HG02870 (cell line): ENCODE data around the gene VWA3A.
"Not testable (repeated sequence)": the region's sequence is repeated elsewhere in the genome, so short reads cannot be mapped to it uniquely, and the experiment has no call there.

Experiments used
- ATAC-seq: cut with Tn5 transposase; IDR thresholded peaks from one replicate; pipeline ENCODE4 v1.9.1; 2021; ENCODE audit warnings: mild to moderate bottlenecking, moderate library complexity; ENCODE audit not compliant: unreplicated experiment

Gene VWA3A

DNA sequence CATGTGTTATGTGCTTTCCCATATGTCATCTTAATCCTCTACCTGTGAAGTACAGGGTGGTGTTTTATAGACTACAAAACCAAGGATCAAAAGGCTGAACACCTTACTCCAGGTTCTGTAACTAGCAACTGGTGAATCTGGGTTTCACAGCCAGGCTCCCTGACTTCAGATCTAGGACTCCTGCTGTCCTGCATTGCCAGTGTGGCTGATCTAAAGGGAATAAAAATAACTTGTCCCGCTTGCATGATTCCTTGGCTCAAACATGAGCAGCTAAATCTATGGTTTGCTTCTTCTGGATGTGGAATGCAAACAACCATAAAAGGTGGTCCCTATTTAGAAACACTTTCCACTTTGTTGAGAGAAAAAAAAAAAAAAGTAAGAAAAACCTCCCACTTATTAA lies 3.7 kb upstream of the VWA3A start:
- no peak for ATAC-seq

DNA sequence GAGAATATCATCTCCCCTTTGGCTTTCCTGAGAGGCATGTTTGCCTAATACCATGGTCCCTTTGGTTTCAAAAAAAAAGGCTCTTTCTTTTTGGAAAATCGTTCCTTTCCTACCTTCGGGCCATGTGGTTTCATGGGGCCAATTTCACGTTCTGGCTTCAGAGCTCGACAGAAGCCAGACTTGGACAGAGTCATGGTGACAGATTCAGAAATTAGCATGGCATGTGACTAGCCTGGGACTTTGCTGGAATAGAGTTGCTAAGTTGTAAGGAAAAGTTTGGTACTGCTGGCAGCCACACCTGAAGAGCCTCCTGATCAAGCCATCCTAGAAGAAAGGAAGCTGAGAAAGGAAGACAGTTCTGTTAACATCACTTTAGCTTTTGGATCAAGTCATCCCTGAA lies 2.4 kb upstream of the VWA3A start:
- ATAC-seq = no peak

DNA sequence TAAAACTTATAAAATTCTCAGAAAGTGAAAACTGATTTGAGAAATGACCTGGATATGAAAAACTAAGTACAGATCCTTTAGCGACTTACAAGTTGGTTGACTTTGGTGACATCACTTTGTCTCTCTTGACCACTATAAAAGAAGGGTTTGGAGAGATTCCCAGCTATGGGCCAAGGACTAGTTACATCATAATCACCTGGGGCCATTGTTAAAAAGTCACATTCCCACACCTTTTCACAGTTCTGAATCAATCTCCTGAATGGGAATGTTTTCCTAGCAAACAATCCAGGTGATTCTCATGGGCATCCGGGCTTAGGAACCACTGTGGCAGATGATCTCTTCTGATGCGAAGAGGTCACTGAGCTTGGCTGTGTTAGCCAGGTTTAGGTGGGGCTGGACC lies 620 bp upstream of the VWA3A start:
- no peak for ATAC-seq

DNA sequence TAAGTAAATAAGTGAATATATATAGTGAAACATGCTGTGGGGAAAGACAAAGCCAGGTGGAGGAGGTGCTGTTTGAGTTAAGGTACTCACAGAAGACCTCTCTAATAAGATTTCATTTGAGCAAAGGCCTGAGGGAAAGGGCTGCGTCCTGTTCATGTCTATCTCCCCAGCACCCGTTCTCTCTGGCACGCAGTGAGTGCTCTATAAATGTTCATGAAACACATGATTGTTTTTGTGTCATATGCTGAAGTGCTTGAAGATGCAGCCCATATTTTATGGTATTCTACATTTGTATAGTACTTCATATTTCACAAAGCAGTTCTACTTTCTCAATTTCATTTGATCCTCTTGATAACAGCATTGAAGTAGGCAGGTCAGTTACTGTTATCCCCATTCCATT lies 990 bp downstream of the VWA3A start:
- no peak for ATAC-seq

DNA sequence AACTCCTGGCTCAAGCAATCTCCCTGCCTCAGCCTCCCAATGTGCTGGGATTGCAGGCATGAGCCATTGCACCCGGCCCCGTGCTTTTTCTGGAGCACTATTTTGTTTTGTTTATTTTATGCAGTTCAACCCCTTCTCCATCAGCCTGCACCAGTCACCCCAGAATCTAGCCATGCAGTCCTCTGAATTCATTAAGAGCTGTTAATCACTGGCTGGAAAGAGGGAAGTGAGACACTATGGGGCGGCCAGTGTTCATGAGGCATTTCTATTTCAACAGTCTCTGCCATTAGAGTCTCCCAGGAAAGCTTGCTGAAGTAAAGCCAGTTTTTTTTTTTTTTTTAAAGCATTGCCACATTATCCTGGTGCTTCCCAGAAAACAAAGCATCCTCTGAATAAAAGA lies 1.7 kb downstream of the VWA3A start:
- no peak for ATAC-seq

DNA sequence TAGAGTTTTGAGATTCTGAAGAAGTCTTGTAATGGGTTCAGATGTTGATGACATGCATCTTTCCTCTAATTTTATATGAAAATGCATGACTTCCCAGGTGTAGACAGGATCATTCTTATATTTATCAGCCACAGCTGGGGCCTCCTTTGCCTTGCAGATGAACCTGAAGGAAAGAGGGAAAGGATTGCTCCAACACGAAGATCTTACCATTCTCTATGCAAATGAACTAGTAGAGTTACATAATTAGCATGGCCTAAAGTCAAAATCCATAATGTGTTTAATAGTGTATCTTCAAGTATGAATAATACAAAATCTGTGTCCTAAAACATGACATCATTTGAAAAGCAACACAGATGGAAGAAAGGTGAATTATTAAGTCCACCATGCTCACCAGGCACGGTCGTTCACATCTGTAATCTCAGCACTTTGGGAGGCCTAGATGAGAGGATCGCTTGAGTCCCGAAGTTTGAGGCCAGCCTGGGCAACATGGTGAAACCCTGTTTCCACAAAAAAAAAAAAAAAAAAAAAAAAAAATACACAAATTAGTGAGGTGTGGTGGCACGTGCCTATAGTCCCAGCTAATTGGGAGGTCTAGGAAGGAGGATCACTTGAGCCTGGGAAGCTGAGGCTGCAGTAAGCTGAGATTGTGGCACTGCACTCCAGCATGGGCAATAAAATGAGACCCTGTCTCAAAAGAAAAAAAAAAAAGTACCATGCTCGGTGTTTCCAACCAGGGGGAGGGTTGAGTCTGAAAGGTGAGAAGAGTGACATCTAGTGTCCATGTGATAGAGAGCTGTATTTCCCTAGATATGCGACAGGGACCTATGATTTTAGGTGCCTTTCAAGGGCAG lies 6.3 kb downstream of the VWA3A start:
- no peak for ATAC-seq

DNA sequence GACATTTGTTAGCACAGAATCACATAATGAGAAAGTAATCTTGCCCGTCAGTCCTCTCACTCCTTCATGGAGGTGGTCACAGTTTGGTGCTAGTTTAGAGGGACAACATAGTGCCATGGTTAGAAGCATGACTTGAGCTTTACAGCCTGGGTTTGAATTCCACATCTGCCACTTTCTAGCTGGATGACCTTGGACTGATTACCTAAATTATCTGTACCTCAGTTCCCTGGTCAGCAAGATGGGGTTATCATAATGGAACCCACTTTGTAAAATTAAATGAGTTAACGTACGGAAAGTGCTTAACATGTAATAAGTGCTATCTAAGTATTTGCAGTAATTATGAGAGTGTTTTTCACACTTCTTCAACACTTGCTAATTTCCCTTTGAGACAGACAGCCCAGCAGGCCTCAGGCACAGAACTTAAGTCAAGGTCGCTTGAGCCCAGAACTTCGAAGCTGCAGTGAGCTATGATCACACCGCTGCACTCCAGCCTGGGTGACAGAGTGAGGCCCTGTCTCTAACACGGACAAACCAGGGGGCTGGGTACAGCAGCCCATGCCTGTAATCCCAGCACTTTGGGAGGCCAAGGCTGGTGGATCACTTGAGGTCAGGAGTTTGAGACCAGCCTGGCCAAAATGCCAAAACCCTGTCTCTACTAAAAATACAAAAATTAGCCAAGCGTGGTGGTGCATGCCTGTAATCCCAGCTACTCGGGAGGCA lies 7.1 kb downstream of the VWA3A start:
- no peak for ATAC-seq

DNA sequence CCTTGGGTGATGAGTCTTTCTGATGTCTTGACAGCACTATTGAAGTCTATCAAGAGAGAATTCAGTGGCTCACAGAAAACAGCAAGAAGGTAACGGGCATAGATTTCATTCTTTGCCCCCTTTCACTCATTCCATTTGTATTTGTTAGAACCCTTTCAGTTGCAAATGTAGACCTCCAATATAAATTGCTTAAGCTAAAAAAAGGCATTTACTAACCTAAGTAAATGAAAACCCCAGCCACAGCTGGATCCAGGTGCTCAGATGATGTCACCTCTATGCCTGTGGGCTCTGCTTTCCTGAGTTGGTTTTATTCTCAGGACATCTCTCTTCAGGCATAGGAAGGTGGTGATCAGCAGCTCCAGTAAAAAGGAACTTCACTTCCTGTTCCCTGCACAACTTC lies 11.1 kb downstream of the VWA3A start:
- no peak for ATAC-seq

DNA sequence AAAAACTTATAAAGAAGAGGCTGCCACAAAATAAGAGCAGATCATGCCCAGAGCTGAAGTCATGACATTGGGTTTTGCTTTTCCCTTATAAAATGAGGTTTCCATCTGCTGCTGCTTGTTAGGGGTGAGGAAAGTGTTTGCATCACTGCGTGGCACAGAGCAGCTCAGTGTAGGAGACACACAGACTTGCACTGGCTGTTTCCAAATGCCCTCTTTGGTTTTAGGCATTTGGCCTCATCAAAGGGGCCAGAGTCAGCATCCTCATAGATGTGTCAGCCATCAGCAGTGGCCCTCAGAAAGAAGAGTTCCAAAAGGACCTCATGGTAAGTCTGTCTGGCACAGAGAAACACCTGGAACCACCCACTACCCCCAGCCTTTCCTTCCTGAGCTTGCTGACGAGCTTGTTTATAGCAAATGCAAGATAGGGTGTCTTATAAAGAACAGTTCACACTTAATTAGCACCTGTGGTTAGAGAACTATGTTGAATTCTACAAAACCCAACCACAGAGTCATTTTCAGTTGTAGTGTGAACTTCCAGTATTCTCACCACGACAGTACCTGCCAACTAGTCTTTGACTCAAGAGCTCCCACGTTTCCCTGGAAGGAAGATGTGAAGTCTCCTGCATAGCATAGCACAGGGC lies 17.0 kb downstream of the VWA3A start:
- ATAC-seq = no peak

DNA sequence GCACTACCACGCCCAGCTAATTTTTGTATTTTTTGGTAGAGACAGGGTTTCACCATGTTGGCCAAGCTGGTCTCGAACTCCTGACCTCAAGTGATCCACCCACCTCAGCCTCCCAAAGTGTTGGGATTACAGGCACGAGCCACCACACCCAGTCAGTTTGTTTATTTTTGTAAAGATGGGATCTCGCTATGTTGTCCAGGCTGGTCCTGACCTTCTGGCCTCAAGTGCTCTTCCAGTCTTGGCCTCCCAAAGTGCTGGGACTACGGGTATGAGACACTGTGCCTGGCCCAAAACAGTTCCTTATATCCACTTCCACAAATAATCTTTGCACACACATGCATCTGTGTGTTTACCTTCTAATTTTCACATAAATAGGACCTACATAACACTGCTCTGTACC lies 19.3 kb downstream of the VWA3A start:
- not testable (repeated sequence) for ATAC-seq

DNA sequence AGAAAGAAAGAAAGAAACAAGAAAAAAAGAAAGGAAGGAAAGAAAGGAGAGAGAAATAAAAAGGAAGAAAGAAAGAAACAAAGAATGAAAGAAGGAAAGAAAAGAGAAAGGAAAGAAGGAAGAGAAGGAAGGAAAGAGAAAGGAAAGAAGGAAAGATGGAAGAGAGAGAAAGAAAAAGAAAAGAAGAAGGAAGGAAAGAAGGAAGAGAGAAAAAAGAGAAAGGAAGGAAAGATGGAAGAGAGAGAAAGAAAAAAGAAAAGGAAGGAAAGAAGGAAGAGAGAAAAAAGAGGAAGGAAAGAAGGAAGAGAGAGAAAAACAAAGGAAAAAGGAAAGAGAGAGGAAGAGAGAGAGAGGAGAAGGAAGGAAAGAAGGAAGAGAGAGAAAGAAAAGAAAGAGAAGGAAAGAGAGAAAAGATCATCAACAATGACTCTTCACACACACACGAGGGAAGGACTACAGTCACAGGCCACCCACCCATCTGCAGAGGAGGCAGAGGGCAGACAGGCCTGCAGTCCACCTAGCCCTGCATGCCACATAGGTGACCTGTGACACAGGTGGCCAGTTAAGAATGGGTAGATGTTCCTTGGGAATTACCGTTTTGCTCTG lies 23.9 kb downstream of the VWA3A start:
- ATAC-seq = no peak

DNA sequence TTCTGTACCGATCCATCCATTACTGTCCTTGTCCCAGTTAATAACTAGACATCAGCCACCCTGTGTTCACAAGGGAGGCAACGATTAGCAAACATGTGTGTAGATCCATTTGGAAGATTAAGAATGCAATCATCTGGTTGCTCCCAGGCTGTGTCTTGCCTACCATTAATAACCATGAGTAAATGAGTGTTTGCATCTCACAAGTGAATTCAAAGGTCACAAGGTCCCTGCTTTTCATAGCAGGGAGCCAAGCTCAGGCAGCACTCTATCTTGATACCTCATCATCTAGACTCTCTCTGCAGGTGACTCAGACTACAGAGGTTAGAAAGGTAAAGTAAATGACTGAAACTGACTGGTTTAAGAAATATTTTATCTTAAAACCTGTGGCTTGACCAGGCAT lies 25.3 kb downstream of the VWA3A start:
- ATAC-seq = no peak

DNA sequence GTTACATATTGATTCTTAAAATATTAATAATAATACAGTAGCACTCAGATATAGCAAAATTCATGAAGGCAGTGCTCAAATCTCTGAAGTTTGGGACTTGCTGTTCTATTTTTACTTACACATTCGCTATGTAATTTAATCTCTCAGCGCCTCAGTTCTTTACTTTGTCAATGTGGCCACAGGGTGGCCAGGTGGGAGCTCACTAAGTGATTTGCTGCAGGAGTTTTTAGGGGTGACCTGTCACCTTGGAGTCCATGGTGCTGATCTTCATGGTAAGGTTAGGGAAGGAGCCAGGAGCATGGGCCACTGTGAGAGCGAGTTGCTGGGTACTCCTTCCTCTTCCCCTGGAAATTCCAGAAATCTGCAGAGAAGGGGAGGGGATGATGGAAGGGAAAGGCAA lies 28.1 kb downstream of the VWA3A start:
- ATAC-seq = no peak

DNA sequence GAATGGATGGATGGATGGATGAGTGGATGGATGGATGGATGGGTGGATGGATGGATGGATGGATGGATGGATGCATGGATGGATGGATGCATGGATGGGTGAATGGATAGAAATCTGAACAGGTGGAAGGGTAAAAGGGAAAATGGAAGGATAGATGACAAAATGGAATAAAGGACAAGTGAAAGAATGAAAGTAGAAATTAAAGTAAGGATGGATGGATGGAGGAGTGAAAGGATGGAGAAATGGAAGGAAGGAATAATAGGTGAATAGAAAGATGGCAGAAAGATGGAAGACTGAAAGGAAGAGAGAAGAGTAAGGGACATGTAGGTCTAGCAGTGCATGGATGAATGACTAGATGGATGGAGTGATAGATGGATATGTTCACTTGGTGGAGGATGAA lies 29.9 kb downstream of the VWA3A start:
- ATAC-seq = no peak

DNA sequence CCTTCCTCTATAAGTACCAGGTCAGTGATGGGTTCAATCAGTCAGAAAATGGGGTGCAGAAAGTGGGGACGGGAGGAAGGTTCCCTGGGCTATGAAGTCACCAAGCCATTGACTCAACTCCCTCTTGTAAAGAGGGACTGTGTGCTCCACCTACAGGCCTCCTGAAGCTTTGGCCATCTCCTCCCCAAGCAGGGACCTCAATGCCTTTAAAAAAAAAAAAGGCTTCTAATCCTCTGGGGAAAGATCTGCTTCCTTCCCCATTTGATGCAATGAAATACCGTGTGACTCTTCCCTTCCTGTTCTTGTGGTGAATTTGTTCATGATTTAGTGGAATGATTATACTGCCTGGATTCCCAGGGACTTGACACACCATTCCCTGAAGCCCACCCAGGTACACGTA lies 30.8 kb downstream of the VWA3A start:
- no peak for ATAC-seq

DNA sequence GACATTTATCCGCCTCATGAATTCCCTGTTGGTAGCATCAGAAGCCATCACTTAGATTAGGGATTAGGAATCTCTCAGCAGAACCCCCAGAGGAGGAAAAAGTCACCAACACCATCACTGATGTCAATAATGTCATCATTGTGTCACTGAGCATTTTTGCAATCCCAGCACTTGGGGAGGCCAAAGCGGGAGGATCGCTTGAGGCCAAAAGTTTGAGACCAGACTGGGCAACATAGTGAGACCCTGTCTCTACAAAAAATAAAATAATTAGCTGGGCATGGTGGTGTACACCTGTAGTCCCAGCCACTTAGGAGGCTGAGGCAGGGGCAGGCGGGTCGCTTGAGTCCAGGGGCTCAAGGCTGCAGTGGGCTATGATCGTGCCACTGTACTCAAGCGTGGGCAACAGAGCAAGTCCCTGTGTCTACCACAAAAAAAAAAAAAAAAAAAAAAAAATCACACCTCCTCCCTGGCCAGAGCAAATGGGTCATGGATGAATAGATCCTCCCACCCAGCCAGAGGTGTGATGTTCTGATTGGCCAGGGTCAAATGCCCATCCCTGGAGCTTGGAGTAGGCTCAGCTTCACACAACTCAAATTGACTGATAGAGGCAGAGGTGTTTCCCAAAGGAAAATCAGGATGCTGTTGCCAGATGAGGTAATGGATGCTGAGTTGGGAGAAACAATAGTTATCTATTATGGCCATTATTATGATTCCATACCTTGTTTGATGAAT lies 31.6 kb downstream of the VWA3A start:
- no peak for ATAC-seq

DNA sequence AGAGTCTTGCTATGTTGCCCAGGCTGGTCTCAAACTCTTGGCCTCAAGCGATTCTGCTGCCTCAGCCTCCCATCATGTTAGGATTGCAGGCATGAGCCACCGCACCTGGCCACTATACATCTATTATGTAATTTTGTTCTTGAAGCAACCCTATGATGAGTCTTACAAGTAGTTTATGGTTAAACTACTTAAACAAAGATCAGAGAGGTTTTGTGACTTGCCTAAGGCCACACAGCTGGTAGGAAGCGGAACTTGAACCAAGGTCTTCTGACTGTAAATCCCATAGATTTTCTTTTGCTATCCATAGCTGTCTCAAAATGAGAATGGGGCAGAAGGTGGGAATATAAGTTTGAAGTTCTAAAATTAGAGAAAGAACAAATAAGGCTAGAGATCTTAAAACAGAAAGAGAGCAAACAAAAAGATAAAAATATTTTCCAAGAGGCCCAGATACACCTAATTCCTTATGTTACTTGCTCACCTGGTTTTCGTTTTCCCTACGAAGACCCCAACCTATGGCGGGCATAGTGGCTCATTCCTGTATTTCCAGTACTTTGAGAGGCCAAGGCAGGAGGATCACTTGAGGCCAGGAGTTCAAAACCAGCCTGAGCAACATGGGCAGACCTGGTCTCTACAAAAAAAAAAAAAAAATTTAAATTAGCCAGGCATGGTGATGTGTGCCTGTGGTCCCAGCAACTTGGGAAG lies 32.4 kb downstream of the VWA3A start:
- no peak for ATAC-seq

DNA sequence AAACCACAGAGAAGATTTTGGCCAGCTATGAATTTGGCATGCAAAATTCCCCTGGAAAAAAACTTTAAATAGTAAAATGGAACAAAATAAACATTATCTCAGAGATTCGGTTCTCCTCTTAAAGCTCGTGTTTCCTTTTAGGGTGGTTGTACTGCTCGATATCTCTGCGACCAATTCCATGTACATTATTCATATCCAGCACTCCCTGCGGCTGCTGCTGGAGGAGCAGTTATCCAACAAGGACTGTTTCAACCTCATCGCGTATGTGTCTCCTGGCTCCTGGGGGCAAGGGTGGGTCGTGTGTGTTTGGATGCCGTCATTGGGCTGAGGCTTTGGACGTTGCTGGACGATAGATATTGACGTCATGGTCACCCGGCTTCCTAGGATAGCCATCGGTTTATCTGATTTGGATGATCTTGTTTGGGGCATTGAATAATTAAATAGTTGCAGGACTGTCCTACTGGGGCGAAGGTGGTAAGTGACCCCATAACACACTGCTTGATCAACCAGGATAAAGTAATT lies 33.8 kb downstream of the VWA3A start:
- ATAC-seq = no peak

DNA sequence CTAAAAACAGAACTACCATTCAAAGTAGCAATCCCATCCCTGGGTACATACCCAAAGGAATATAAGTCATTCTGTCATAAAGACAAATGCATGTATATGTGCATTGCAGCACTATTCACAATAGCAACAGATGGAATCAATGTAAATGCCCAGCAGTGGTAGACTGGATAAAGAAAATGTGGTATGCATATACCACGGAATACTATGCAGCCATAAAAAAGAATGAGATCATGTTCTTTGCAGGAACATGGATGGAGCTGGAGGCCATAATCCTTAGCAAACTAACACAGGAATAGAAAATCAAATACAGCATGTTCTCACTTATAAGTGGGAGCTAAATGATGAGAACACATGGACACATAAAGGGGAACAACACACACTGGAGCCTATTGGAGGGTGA lies 36.2 kb downstream of the VWA3A start:
- not testable (repeated sequence) for ATAC-seq

DNA sequence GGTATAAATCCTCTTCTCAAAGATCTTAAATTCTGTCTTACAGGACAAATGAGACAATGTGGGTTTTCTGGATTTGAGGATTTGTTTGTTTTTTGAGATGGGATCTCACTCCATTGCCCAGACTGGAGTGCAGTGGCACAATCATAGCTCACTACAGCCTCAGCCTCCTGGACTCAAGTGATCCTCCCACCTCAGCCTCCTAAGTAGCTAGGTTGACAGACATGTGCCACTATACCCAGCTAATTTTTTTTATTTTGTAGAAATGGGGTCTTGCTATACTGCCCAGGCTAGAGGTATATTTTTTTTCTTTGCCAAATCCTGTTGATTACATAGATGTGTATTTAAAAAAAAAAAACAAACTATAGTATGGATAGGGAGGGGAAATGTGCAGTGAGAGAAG lies 38.2 kb downstream of the VWA3A start:
- ATAC-seq = no peak
